HepG2 (cell line): ENCODE measurements around the gene VPS50. TPM values are rescaled to one million over a fixed set of nuclear protein-coding genes. Genes with fewer than 3 reads are reported as not detected.
A peak's percentile ranks its signal among the peaks of the same experiment; 100 is the strongest.

Source experiments
- ATAC-seq: fragments of 200-7000 bp; cut with Tn5 transposase; 3 replicates; pipeline ENCODE4 v1.9.1; 2020; ENCODE audit warnings: mild to moderate bottlenecking, moderate library complexity
- BruUV-seq: library from RNA; stranded (reverse); fragments of 400-500 nt; replicated peaks from 2 replicates; lab custom pipeline; 2021; lab: Mats Ljungman, UMichigan
- CTCF ChIA-PET: fragments of 300-600 bp; formaldehyde crosslinking; extraction: SDS; loops from one replicate; lab custom pipeline; 2021; ENCODE audit warnings: low total read pairs, inconsistent platforms, low intra/inter-chr PET ratio; lab: Yijun Ruan, JAX
- POLR2A ChIA-PET: fragments of 350-600 bp; sonication (Branson Sonifier 250); formaldehyde crosslinking; loops from one replicate; lab custom pipeline; 2020; ENCODE audit warnings: antibody characterized with exemption, inconsistent platforms; lab: Yijun Ruan, JAX
- DNase-seq: peaks from one replicate; pipeline ENCODE4 v3.0.0-alpha.2; 2015; ENCODE audit warnings: low spot score
- FAIRE-seq: peaks from 3 replicates; lab custom pipeline; 2011; peaks lifted over from hg19 to GRCh38; lab: Jason Lieb, UNC
- H2AFZ ChIP-seq: one replicate; pipeline ENCODE4 v1.6.1; 2011; ENCODE audit warnings: low read length, inconsistent platforms
- H3K27ac ChIP-seq: fragments of 300-600 bp; 3 replicates; pipeline ENCODE4 v1.8.0; 2011; ENCODE audit warnings: mixed run types, mild to moderate bottlenecking, mixed read lengths, low read length, inconsistent platforms; ENCODE audit not compliant: insufficient read depth; ENCODE audit errors: extremely low read length
- H3K27me3 ChIP-seq, 2 experiments: fragments of 200-600 bp in 1 of 2; 2 replicates in 1 of 2; 3 replicates in 1 of 2; pipeline versions ENCODE4 v1.6.0 to v1.8.0; 2011; ENCODE audit warnings: low read length in 2 of 2, mild to moderate bottlenecking in 2 of 2, moderate library complexity in 2 of 2, inconsistent platforms in 1 of 2; ENCODE audit not compliant: insufficient read depth in 2 of 2, control insufficient read depth in 1 of 2
- H3K36me3 ChIP-seq, 2 experiments: fragments of 200-600 bp in 1 of 2; replicated peaks in 1 of 2; 2 replicates in 1 of 2; 3 replicates in 1 of 2; pipeline versions ENCODE4 v1.5.1 to v1.8.0; 2011; ENCODE audit warnings: low read length in 2 of 2, inconsistent platforms in 1 of 2; ENCODE audit not compliant: insufficient read depth in 2 of 2, control insufficient read depth in 1 of 2
- H3K4me1 ChIP-seq: 2 replicates; pipeline ENCODE4 v1.5.1; 2012; ENCODE audit warnings: low read length, inconsistent platforms; ENCODE audit not compliant: insufficient read depth
- H3K4me2 ChIP-seq: 2 replicates; pipeline ENCODE4 v1.6.0; 2011; ENCODE audit warnings: low read depth, low read length, inconsistent platforms
- H3K4me3 ChIP-seq, 3 experiments: fragments of 200-600 bp in 1 of 3; sonication (generic), shearing (Covaris generic) in 1 of 3; replicated peaks in 1 of 3; 2 replicates each; pipeline ENCODE4 v1.5.1; 2011 to 2016; ENCODE audit warnings: low read length in 3 of 3, inconsistent platforms in 2 of 3, low read depth in 2 of 3, mild to moderate bottlenecking in 2 of 3, control low read depth in 1 of 3, mixed read lengths in 1 of 3; ENCODE audit not compliant: insufficient read depth in 1 of 3
- H3K79me2 ChIP-seq: one replicate; pipeline ENCODE4 v1.6.1; 2011; ENCODE audit warnings: low read length, inconsistent platforms; ENCODE audit not compliant: insufficient read depth
- H3K9ac ChIP-seq: 2 replicates; pipeline ENCODE4 v1.6.0; 2011; ENCODE audit warnings: mild to moderate bottlenecking, low read depth, low read length, inconsistent platforms; ENCODE audit not compliant: insufficient read depth
- H3K9me3 ChIP-seq: 2 replicates; pipeline ENCODE4 v1.5.1; 2012; ENCODE audit warnings: mild to moderate bottlenecking, low read length
- H4K20me1 ChIP-seq: 2 replicates; pipeline ENCODE4 v1.6.0; 2011; ENCODE audit warnings: inconsistent platforms, mild to moderate bottlenecking, low read length, moderate library complexity; ENCODE audit not compliant: insufficient read depth
- BCL6 ChIP-seq: IDR thresholded peaks from 2 replicates; pipeline ENCODE4 v1.6.1; 2016; ENCODE audit warnings: missing genetic modification reagents, missing compliant biosample characterization
- KMT2A ChIP-seq: sonication (generic); formaldehyde crosslinking; IDR thresholded peaks from 2 replicates; pipeline ENCODE4 v1.4.0; 2020; ENCODE audit warnings: missing genetic modification reagents
- NR2F1 ChIP-seq, 2 experiments: fragments of 450-650 bp in 1 of 2; formaldehyde crosslinking in 1 of 2; IDR thresholded peaks; 2 replicates each; pipeline versions ENCODE4 v1.5.0 to v1.6.1; 2016 to 2020; ENCODE audit warnings: mild to moderate bottlenecking in 1 of 2, missing compliant biosample characterization in 1 of 2, missing genetic modification reagents in 1 of 2, moderate library complexity in 1 of 2
- SPEN ChIP-seq: sonication (generic); formaldehyde crosslinking; IDR thresholded peaks from 2 replicates; pipeline ENCODE4 v1.5.1; 2020; ENCODE audit warnings: low read depth, mild to moderate bottlenecking, missing genetic modification reagents
- U2AF2 ChIP-seq: fragments of 200-400 bp; formaldehyde crosslinking; IDR thresholded peaks from 2 replicates; pipeline ENCODE4 v1.6.1; 2017; ENCODE audit warnings: low read depth, mild to moderate bottlenecking, low read length
- ZFP1 ChIP-seq: IDR thresholded peaks from 2 replicates; pipeline ENCODE4 v1.6.1; 2016
- ZMYM2 ChIP-seq: sonication (generic); formaldehyde crosslinking; IDR thresholded peaks from 2 replicates; pipeline ENCODE4 v1.8.0; 2022; ENCODE audit warnings: mild to moderate bottlenecking, missing genetic modification reagents
- ZNF781 ChIP-seq: sonication (generic); formaldehyde crosslinking; IDR thresholded peaks from 2 replicates; pipeline ENCODE4 v1.5.1; 2020; ENCODE audit warnings: borderline replicate concordance, mild to moderate bottlenecking, missing genetic modification reagents; ENCODE audit errors: not compliant biosample characterization
- WGBS: methylation state at CpG from one replicate; pipeline ENCODE4 v1.1.6; 2017; ENCODE audit warnings: low lambda C conversion rate; 5-methylcytosine and 5-hydroxymethylcytosine counted together
- in situ Hi-C: cut with HindIII; loops from 2 replicates; pipeline ENCODE4 v1.10.0; 2017; ENCODE audit warnings: low pct_unique_long_range_greater_than_20kb; ENCODE audit not compliant: extremely low pct_ligation_motif_present
- intact Hi-C: fragments of 100-400 bp; cut with micrococcal nuclease; formaldehyde crosslinking; loops from one replicate; pipeline ENCODE4 v1.10.0; 2022; ENCODE audit not compliant: unreplicated experiment
- polyA plus RNA-seq, 8 experiments: library from polyadenylated mRNA; depleted of rRNA in 3 of 8; stranded (reverse) in 7 of 8; unstranded in 1 of 8; fragments of >200 nt; fragmentation: Illumina TruSeq in 4 of 8; extraction: Trizol in 4 of 8; gene quantifications; 2 replicates each; pipeline versions ENCODE4 v1.2.1 to v1.2.3, GENCODE V29; 2011 to 2016; ENCODE audit warnings: low read depth in 4 of 8, missing spikeins in 1 of 8, mixed read lengths in 1 of 8; ENCODE audit not compliant: insufficient read depth in 1 of 8
- total RNA-seq, 5 experiments: library from RNA; depleted of rRNA; stranded (reverse); fragments of >200 nt; fragmentation: Illumina TruSeq; extraction: Trizol; gene quantifications; 2 replicates each; pipeline ENCODE4 v1.2.3, GENCODE V29; 2016; ENCODE audit warnings: low read depth in 1 of 5
- TF ChIP-seq, protein P1 (sequence below): sonication (generic); formaldehyde crosslinking; IDR thresholded peaks from 2 replicates; pipeline ENCODE4 v1.4.0; 2020; ENCODE audit warnings: missing genetic modification reagents, mild to moderate bottlenecking, borderline replicate concordance
- TF ChIP-seq, protein P2 (sequence below): sonication (generic); formaldehyde crosslinking; IDR thresholded peaks from 2 replicates; pipeline ENCODE4 v1.4.0; 2020; ENCODE audit warnings: missing genetic modification reagents

The VPS50 gene
- total and polyA plus RNA-seq, 2 of the 13 experiments (the other 11 are each of a cell fraction or from before 2014, with no cell fraction given) = 10.3 to 20.4 TPM

DNA sequence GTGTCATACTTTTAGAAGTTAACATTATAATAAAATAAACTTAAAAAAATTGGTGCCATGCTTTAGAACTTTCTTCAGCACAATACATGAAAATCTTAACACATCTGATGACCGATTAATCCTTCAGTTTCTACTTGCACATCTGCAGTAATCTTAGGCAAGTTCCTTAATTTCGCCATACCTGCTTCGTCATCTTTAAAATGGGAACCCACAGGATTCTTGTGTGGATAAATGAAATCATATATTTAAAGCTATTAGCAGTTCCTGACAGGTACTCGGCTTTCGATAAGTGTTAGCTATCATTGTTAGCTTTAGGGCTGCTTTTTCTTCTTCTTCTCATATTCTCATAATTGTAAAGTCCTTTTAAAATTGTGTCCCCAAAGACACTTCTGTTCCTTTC, 907 bp upstream of the VPS50 start:
- 8% methylated on average over 5 of the region's 5 CpGs for WGBS
- Histone ChIP-seq H3K36me3 (no peaks in the 10 kb centered on the region), H3K9ac (peak overlapping the region; percentile 78), H4K20me1 (no peaks in the 10 kb centered on the region; the same call in 1 of the 2 replicates), H3K9me3 (no peaks in the 10 kb centered on the region), H3K4me3 (peak overlapping the region; percentile 70 to 100 (median 80)), H3K79me2 (peaks cover 19% of the 10 kb centered on the region), H3K27me3 (no peaks in the 10 kb centered on the region; a peak in 1 of 5 replicates), H2AFZ (peak overlapping the region; percentile 94), H3K4me1 (peaks cover 15% of the 10 kb centered on the region)
- ATAC-seq = no peak
- no peak for FAIRE-seq
- in situ Hi-C loops = no loop called here
- BruUV-seq = no TSS peak
- DNase-seq = no peak
- 0 out of 4 replicates have a peak, but pooled peaks of 1 of the 2 experiments have one; percentile 10 for TF ChIP-seq NR2F1 (CRISPR knock-in tag; IDR thresholded peaks at IDR 0.05)
- TF ChIP-seq, protein P1, sequence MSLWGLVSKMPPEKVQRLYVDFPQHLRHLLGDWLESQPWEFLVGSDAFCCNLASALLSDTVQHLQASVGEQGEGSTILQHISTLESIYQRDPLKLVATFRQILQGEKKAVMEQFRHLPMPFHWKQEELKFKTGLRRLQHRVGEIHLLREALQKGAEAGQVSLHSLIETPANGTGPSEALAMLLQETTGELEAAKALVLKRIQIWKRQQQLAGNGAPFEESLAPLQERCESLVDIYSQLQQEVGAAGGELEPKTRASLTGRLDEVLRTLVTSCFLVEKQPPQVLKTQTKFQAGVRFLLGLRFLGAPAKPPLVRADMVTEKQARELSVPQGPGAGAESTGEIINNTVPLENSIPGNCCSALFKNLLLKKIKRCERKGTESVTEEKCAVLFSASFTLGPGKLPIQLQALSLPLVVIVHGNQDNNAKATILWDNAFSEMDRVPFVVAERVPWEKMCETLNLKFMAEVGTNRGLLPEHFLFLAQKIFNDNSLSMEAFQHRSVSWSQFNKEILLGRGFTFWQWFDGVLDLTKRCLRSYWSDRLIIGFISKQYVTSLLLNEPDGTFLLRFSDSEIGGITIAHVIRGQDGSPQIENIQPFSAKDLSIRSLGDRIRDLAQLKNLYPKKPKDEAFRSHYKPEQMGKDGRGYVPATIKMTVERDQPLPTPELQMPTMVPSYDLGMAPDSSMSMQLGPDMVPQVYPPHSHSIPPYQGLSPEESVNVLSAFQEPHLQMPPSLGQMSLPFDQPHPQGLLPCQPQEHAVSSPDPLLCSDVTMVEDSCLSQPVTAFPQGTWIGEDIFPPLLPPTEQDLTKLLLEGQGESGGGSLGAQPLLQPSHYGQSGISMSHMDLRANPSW = no peak
- TF ChIP-seq, all 625 proteins: peak for 1
- Histone ChIP-seq H3K4me2 (peak overlapping the region; percentile 85), H3K27ac (peak overlapping the region; percentile 68)
- POLR2A ChIA-PET = interaction anchor here (1.0 kb wide), 1 partner anchor 113 kb away, joined by 3 read pairs; the partner anchor contains the start of gene SAMD9
- intact Hi-C loops = no loop called here
- CTCF ChIA-PET = no interaction called here

DNA sequence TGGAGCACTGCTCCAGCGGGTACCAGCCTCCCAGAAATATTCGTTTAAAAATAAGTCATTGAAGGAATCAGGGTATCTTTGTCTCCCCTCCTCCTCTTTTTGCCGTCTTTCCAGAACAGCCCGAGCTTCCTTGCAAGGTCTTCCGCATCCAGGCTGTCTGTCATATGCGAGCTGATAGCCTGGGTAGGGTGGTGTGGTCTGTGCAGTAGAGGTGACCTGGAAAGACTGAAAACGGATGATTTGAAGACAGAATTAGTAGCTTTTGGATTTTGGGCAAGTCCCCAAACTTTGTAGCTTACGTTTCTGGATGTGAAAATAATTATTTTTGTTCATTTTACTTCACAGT, 480 bp downstream of the VPS50 start:
- peak; percentile 50 for ATAC-seq
- Histone ChIP-seq H4K20me1 (no peaks in the 10 kb centered on the region; the same call in 1 of the 2 replicates), H2AFZ (peak overlapping the region; percentile 83), H3K4me2 (peak overlapping the region; percentile 98), H3K36me3 (no peaks in the 10 kb centered on the region), H3K4me1 (peaks cover 15% of the 10 kb centered on the region), H3K79me2 (peaks cover 20% of the 10 kb centered on the region), H3K27me3 (no peaks in the 10 kb centered on the region; a peak in 1 of 5 replicates), H3K9ac (peak overlapping the region; percentile 70), H3K27ac (peak overlapping the region; percentile 32), H3K4me3 (peak overlapping the region; percentile 70 to 100 (median 80)), H3K9me3 (no peaks in the 10 kb centered on the region)
- in situ Hi-C loops = no loop called here
- ChIA-PET CTCF (no interaction called here), POLR2A (interaction anchor here (1.1 kb wide), 2 partner anchors 12 to 704 kb away, joined by 3 to 6 read pairs; partner anchors contain the start of genes PEX1 and RBM48)
- TF ChIP-seq KMT2A (CRISPR knock-in tag) (no peak), ZFP1 (CRISPR knock-in tag) (no peak), ZMYM2 (no peak), ZNF781 (CRISPR knock-in tag) (peak; percentile 22), U2AF2 (no peak), SPEN (CRISPR knock-in tag) (no peak), BCL6 (CRISPR knock-in tag) (no peak)
- TF ChIP-seq, protein P2, sequence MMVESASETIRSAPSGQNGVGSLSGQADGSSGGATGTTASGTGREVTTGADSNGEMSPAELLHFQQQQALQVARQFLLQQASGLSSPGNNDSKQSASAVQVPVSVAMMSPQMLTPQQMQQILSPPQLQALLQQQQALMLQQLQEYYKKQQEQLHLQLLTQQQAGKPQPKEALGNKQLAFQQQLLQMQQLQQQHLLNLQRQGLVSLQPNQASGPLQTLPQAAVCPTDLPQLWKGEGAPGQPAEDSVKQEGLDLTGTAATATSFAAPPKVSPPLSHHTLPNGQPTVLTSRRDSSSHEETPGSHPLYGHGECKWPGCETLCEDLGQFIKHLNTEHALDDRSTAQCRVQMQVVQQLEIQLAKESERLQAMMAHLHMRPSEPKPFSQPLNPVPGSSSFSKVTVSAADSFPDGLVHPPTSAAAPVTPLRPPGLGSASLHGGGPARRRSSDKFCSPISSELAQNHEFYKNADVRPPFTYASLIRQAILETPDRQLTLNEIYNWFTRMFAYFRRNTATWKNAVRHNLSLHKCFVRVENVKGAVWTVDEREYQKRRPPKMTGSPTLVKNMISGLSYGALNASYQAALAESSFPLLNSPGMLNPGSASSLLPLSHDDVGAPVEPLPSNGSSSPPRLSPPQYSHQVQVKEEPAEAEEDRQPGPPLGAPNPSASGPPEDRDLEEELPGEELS (CRISPR knock-in tag) = no peak
- no TSS peak for BruUV-seq
- DNase-seq = no peak
- no peak for FAIRE-seq
- intact Hi-C loops = no loop called here
- WGBS = 0% methylated on average over 8 of the region's 8 CpGs
